Mammary epithelial cell (primary cell): ENCODE measurements around the gene TMOD1.

Source experiments
- CTCF ChIP-seq, 2 donors: IDR thresholded peaks in 1 of 2; conservative IDR thresholded peaks in 1 of 2; 2 replicates each; pipeline ENCODE4 v1.5.1; 2011 to 2012; ENCODE audit warnings: inconsistent platforms in 2 of 2, low read length in 2 of 2, mild to moderate bottlenecking in 2 of 2, control low read depth in 1 of 2, low read depth in 1 of 2; ENCODE audit not compliant: insufficient read depth in 1 of 2; ENCODE audit errors: extremely low read depth in 1 of 2
- EZH2 ChIP-seq: IDR thresholded peaks from 2 replicates; pipeline ENCODE4 v1.6.1; 2012; ENCODE audit warnings: low read length, inconsistent platforms, borderline replicate concordance

- TF ChIP-seq CTCF (conservative IDR thresholded peaks at IDR 0.05 in 1 of 2, IDR thresholded peaks at IDR 0.05 in 1 of 2; ENCODE audit: extremely low read depth in 1 of 2, insufficient read depth in 1 of 2, low read depth in 1 of 2, low read length in 2 of 2) (no peak), EZH2 (no peak)
Observed at GRCh38 chr9:97632985-97633858, 131.8 kb downstream of the TMOD1 start, which contains the start of the genes NCBP1 and TSTD2.
